T-cell (primary cell): ENCODE data around the gene ST7. TPM values are rescaled to one million over a fixed set of nuclear protein-coding genes. Genes with fewer than 3 reads are reported as not detected.

ENCODE experiments used
- ATAC-seq, 4 experiments: fragments of 200-7000 bp in 3 of 4; fragments of 150-1000 bp in 1 of 4; cut with Tn5 transposase; replicated peaks in 1 of 4; 1 replicate in 3 of 4; 2 replicates in 1 of 4; pipeline ENCODE4 v1.10.0; 2021; ENCODE audit warnings: moderate library complexity in 3 of 4, mild to moderate bottlenecking in 2 of 4, moderate number of reproducible peaks in 1 of 4
- CTCF ChIA-PET, 2 donors: fragments of 300-600 bp; sonication (Branson Sonifier 250); formaldehyde crosslinking; loops; one replicate each; lab custom pipeline; 2022; ENCODE audit warnings: antibody characterized with exemption in 2 of 2; lab: Charles Lee
- POLR2A ChIA-PET, 2 donors: fragments of 300-600 bp; sonication (Branson Sonifier 250); formaldehyde crosslinking; loops; one replicate each; lab custom pipeline; 2022; ENCODE audit warnings: antibody characterized with exemption in 2 of 2; lab: Charles Lee
- DNase-seq, 35 experiments: peaks; one replicate each; pipeline versions ENCODE4 v3.0.0 to v3.0.0-alpha.2; 2013 to 2023
- H3K27ac ChIP-seq: one replicate; pipeline ENCODE4 v1.5.1; 2013; ENCODE audit warnings: low read length
- H3K27me3 ChIP-seq, 2 experiments: replicated peaks in 1 of 2; 1 replicate in 1 of 2; 2 replicates in 1 of 2; pipeline versions ENCODE4 v1.6.1 to v1.7.0; 2013; ENCODE audit warnings: low read length in 1 of 2, mixed read lengths in 1 of 2; ENCODE audit not compliant: control insufficient read depth in 2 of 2, insufficient read depth in 2 of 2; ENCODE audit errors: extremely low read depth in 1 of 2
- H3K36me3 ChIP-seq, 2 donors: 1 replicate in 1 of 2; 2 replicates in 1 of 2; pipeline versions ENCODE4 v1.6.1 to v1.7.0; 2013; ENCODE audit warnings: low read length in 1 of 2; ENCODE audit not compliant: control insufficient read depth in 2 of 2, insufficient read depth in 1 of 2; ENCODE audit errors: extremely low read depth in 1 of 2
- H3K4me1 ChIP-seq, 2 experiments: 1 replicate in 1 of 2; 2 replicates in 1 of 2; pipeline versions ENCODE4 v1.6.1 to v1.7.0; 2013; ENCODE audit warnings: low read length in 2 of 2, mixed read lengths in 1 of 2; ENCODE audit not compliant: insufficient read depth in 2 of 2, control insufficient read depth in 1 of 2; ENCODE audit errors: extremely low read depth in 1 of 2
- H3K4me3 ChIP-seq, 2 donors: 1 replicate in 1 of 2; 2 replicates in 1 of 2; pipeline versions ENCODE4 v1.5.1 to v1.7.0; 2013; ENCODE audit warnings: mild to moderate bottlenecking in 2 of 2, low read length in 1 of 2, moderate library complexity in 1 of 2; ENCODE audit not compliant: control insufficient read depth in 1 of 2; ENCODE audit errors: extremely low read depth in 1 of 2
- H3K9me3 ChIP-seq: 2 replicates; pipeline ENCODE4 v1.7.0; 2013
- H3K27ac Mint-ChIP-seq, 2 donors: one replicate each; pipeline ENCODE4 v1.8.0; 2020 to 2021; ENCODE audit warnings: mild to moderate bottlenecking in 2 of 2, mixed read lengths in 2 of 2
- H3K27me3 Mint-ChIP-seq, 2 donors: one replicate each; pipeline ENCODE4 v1.8.0; 2021 to 2022; ENCODE audit warnings: mixed read lengths in 2 of 2
- H3K36me3 Mint-ChIP-seq: one replicate; pipeline ENCODE4 v1.8.0; 2021; ENCODE audit warnings: mixed read lengths
- H3K4me1 Mint-ChIP-seq, 3 donors: one replicate each; pipeline ENCODE4 v1.8.0; 2020 to 2022; ENCODE audit warnings: mixed read lengths in 3 of 3, mild to moderate bottlenecking in 1 of 3
- H3K4me3 Mint-ChIP-seq, 3 donors: one replicate each; pipeline ENCODE4 v1.8.0; 2020 to 2022; ENCODE audit warnings: mild to moderate bottlenecking in 3 of 3, mixed read lengths in 3 of 3, moderate library complexity in 3 of 3
- H3K9me3 Mint-ChIP-seq, 3 donors: one replicate each; pipeline ENCODE4 v1.8.0; 2020 to 2022; ENCODE audit warnings: mixed read lengths in 3 of 3
- WGBS: methylation state at CpG from one replicate; pipeline ENCODE4 v1.1.5; 2013; ENCODE audit warnings: missing lambda C conversion rate; ENCODE audit not compliant: insufficient coverage; 5-methylcytosine and 5-hydroxymethylcytosine counted together
- total RNA-seq, 35 experiments: library from RNA in 6 of 35; stranded (reverse) in 6 of 35; fragments of 120-200 nt in 1 of 35; gene quantifications; one replicate each; pipeline versions ENCODE4 v1.2.1 to v1.2.4 and lab custom pipeline; 2013 to 2026

The ST7 gene
- total RNA-seq, 5 donors from 2014 or later (not counting 1 experiment from before 2014, with no cell fraction given) = 3.3 to 6.1 (median 4.4) TPM

DNA sequence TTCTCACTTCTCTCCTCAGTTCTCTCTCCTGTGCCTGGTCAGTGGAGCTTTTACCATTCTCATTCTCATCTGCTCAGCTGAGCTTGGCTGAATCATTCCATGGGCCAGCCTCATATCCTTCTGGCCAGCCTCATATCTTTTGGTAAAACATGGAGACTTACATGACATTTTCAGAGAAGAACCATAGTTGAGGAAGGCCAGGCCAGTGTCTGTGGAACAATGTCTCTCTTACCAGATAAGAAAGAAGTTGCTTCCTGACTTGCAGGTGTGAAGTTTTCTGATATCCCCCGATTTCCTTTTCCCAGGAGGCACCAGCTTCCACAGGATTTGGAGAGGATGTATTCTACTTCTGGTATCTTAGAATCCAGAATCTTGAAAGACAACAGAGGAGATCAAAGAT is 24.7 kb downstream of the ST7 start:
- Histone ChIP-seq H3K36me3 (no peaks in the 10 kb centered on the region), H3K4me1 (no peaks in the 10 kb centered on the region), H3K27ac (no peak overlapping the region), H3K9me3 (no peaks in the 10 kb centered on the region), H3K27me3 (no peaks in the 10 kb centered on the region), H3K4me3 (no peak overlapping the region)
- ATAC-seq (no peak), DNase-seq (no peak)
- WGBS = no CpG with 5 or more reads among the region's 1 CpG
- Mint-ChIP-seq H3K27ac (no peak overlapping the region), H3K9me3 (no peaks in the 10 kb centered on the region), H3K4me1 (no peaks in the 10 kb centered on the region), H3K27me3 (no peaks in the 10 kb centered on the region), H3K4me3 (no peak overlapping the region), H3K36me3 (peaks cover 3% of the 10 kb centered on the region)
- POLR2A ChIA-PET = no interaction called here
- CTCF ChIA-PET = no interaction called here

DNA sequence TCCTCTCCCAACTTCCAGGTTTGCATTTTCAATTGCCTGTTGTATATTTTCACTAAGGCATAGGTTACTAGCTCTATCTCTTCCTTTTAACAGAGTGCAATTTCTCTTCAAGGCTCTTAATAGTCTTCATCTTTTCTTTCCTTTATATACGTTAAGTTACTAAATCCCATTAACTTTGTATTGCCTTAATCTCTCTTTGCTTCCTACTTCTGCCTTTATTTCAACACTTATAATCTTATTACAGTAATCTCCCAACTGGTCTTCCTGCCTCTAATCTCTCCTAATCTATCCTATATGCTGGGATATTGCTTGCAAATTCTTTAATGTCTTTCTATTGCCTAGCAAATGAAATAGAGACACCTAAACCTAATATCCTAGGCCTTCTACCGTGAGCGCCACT is 26.1 kb downstream of the ST7 start:
- Mint-ChIP-seq H3K4me1 (no peaks in the 10 kb centered on the region), H3K27me3 (no peaks in the 10 kb centered on the region), H3K4me3 (no peak overlapping the region), H3K36me3 (peaks cover 3% of the 10 kb centered on the region), H3K27ac (no peak overlapping the region), H3K9me3 (no peaks in the 10 kb centered on the region)
- Histone ChIP-seq H3K4me3 (no peak overlapping the region), H3K27me3 (no peaks in the 10 kb centered on the region), H3K4me1 (no peaks in the 10 kb centered on the region), H3K9me3 (no peaks in the 10 kb centered on the region), H3K27ac (no peak overlapping the region), H3K36me3 (no peaks in the 10 kb centered on the region)
- ChIA-PET CTCF (interaction anchor here in 1 of 2 donors (1.3 to 1.5 kb wide), 2 partner anchors 149 to 151 kb away, joined by 3 read pairs; no protein-coding TSS in a partner anchor), POLR2A (no interaction called here)
- WGBS = 100% methylated on average over 1 of the region's 3 CpGs
- ATAC-seq (no peak), DNase-seq (no peak)

DNA sequence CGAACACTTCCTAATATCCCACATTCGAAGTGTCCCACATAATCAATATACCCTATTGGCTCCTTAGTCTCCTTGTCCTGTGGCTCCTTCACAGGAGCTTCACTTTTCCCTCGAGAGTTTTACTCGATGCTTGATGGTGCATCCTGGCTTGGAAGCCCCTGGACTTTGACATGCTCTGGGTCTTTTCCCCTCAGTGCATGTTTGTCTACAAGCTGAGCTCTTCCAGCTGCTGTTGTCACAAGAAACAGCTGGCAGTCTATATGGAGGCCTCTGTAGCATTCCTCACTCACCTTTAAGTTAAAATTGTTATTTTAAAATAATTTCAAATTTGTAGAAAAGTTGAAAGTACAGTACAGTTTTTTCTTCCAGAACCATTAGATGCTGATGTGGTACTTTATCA is 27.1 kb downstream of the ST7 start:
- DNase-seq (no peak), ATAC-seq (no peak)
- ChIA-PET POLR2A (no interaction called here), CTCF (interaction anchor here in 1 of 2 donors (1.5 kb wide), 1 partner anchor 150 kb away, joined by 3 read pairs; no protein-coding TSS in a partner anchor)
- Histone ChIP-seq H3K9me3 (no peaks in the 10 kb centered on the region), H3K36me3 (no peaks in the 10 kb centered on the region), H3K27me3 (no peaks in the 10 kb centered on the region), H3K4me3 (no peak overlapping the region), H3K4me1 (no peaks in the 10 kb centered on the region), H3K27ac (no peak overlapping the region)
- Mint-ChIP-seq H3K4me3 (no peak overlapping the region), H3K4me1 (no peaks in the 10 kb centered on the region), H3K27ac (no peak overlapping the region), H3K36me3 (no peaks in the 10 kb centered on the region), H3K9me3 (no peaks in the 10 kb centered on the region), H3K27me3 (no peaks in the 10 kb centered on the region)
- 100% methylated on average over 4 of the region's 4 CpGs for WGBS

DNA sequence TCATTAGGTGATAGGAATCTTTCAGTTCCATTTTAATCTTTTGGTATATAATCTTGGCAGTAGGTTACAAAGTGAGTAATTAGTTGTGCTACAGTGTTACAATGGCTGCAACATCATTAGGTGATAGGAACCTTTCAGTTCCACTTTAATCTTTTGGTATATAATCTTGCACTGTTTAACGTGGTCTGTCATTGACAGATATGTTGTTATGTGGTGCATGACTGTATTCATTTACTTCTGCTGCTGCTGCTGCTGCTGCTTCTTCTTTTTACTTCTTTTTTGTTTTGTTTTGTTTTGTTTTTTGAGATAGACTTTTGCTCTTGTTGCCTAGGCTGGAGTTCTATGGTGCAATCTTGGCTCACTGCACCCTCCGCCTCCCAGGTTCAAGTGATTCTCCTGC is 28.6 kb downstream of the ST7 start:
- Mint-ChIP-seq H3K36me3 (no peaks in the 10 kb centered on the region), H3K4me3 (no peak overlapping the region)
- CTCF ChIA-PET = no interaction called here

DNA sequence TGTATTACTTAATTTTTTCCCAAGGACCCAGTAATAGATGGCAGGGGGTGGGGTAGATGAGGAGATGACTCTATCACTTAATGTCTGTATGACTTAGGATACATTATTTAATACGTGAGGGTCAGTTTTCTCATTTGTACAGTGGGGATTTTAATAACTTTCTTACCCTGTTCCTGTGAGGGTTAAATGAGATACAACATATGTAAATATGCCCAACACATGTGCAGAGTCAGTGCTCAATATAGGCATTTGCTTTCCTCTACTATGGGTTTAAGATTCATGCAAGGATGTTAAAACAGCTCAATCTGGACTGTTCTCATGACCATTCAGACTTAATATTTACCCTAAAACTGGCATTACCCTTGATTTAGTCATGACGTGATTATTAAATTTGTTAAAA is 31.2 kb downstream of the ST7 start:
- POLR2A ChIA-PET = no interaction called here
- peaks cover 2 to 4% (median 3%) of the 10 kb centered on the region in 3 donors for H3K4me1 Mint-ChIP-seq
- no peak overlapping the region for H3K27ac Mint-ChIP-seq
- no peaks in the 10 kb centered on the region for H3K4me1 ChIP-seq
- H3K27ac ChIP-seq = no peak overlapping the region
- H3K36me3 ChIP-seq = no peaks in the 10 kb centered on the region
- no peaks in the 10 kb centered on the region for H3K27me3 ChIP-seq
- no CpG with 5 or more reads among the region's 2 CpGs for WGBS
- H3K36me3 Mint-ChIP-seq = no peaks in the 10 kb centered on the region
- H3K4me3 ChIP-seq = no peak overlapping the region
- H3K27me3 Mint-ChIP-seq = no peaks in the 10 kb centered on the region
- H3K4me3 Mint-ChIP-seq = no peak overlapping the region
- H3K9me3 Mint-ChIP-seq = no peaks in the 10 kb centered on the region
- no peak for DNase-seq
- H3K9me3 ChIP-seq = no peaks in the 10 kb centered on the region
- ATAC-seq = peak in 1 of 4 experiments; percentile 12
- CTCF ChIA-PET = interaction anchor here (0.6 to 9.2 kb wide), 15 partner anchors 11 to 171 kb away, joined by 3 to 108 read pairs (median 4); no protein-coding TSS in a partner anchor

More for the DNA sequence above, 28.6 kb downstream of the ST7 start:
- no peaks in the 10 kb centered on the region for H3K4me1 ChIP-seq
- H3K27ac ChIP-seq = no peak overlapping the region
- WGBS = 100% methylated on average over 1 of the region's 2 CpGs
- POLR2A ChIA-PET = no interaction called here
- H3K27me3 Mint-ChIP-seq = no peaks in the 10 kb centered on the region
- ATAC-seq (no peak), DNase-seq (no peak)
- H3K9me3 ChIP-seq = no peaks in the 10 kb centered on the region
- no peaks in the 10 kb centered on the region for H3K36me3 ChIP-seq
- H3K27ac Mint-ChIP-seq = no peak overlapping the region
- no peaks in the 10 kb centered on the region for H3K4me1 Mint-ChIP-seq
- no peaks in the 10 kb centered on the region for H3K9me3 Mint-ChIP-seq
- no peaks in the 10 kb centered on the region for H3K27me3 ChIP-seq
- no peak overlapping the region for H3K4me3 ChIP-seq

DNA sequence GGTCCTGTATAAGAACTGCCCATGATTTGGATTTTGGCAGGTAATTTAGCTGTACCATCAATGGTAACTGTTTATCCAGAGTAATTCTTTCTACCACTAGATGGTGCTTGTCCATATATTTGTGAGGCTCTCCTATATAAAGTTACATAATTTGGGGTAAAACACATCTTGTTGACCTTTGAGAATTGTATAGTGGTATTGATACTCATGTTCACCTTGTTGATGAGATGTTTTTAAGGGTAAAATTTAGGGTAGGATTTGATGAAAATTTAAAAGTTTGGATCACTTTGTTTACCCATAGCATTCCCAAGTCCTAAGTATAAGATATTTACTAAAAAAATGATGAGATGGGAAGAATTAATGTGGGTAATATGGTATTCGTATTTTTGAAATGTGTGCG is 31.6 kb downstream of the ST7 start:
- Mint-ChIP-seq H3K4me3 (no peak overlapping the region), H3K27me3 (no peaks in the 10 kb centered on the region), H3K27ac (no peak overlapping the region), H3K9me3 (no peaks in the 10 kb centered on the region), H3K4me1 (peaks cover 2 to 4% (median 3%) of the 10 kb centered on the region in 3 donors), H3K36me3 (no peaks in the 10 kb centered on the region)
- ChIA-PET CTCF (interaction anchor here (0.6 to 9.2 kb wide), 15 partner anchors 11 to 171 kb away, joined by 3 to 108 read pairs (median 5); no protein-coding TSS in a partner anchor), POLR2A (no interaction called here)
- Histone ChIP-seq H3K4me1 (no peaks in the 10 kb centered on the region), H3K9me3 (no peaks in the 10 kb centered on the region), H3K27ac (no peak overlapping the region), H3K4me3 (no peak overlapping the region), H3K36me3 (no peaks in the 10 kb centered on the region), H3K27me3 (no peaks in the 10 kb centered on the region)
- ATAC-seq (peak in 2 of 4 experiments; percentile 59 to 66), DNase-seq (peak in 1 of 35 experiments; percentile 62)
- WGBS = no CpG with 5 or more reads among the region's 2 CpGs
